K562 (cell line): ENCODE measurements around the gene E2F1. TPM values are rescaled to one million over a fixed set of nuclear protein-coding genes. Genes with fewer than 3 reads are reported as not detected.

Experiments
- ATAC-seq: fragments of 200-7000 bp; cut with Tn5 transposase; 3 replicates; pipeline ENCODE4 v1.9.1; 2020; ENCODE audit warnings: moderate library complexity
- BruUV-seq: library from RNA; stranded (reverse); fragments of 400-500 nt; replicated peaks from 2 replicates; lab custom pipeline; 2021; lab: Mats Ljungman, UMichigan
- CTCF ChIA-PET: fragments of 300-600 bp; formaldehyde crosslinking; extraction: SDS; loops from one replicate; lab custom pipeline; 2021; ENCODE audit warnings: low intra/inter-chr PET ratio; lab: Yijun Ruan, JAX
- POLR2A ChIA-PET: fragments of 300-600, 350-650 bp; sonication (Branson Sonifier 250); formaldehyde crosslinking; extraction: SDS; loops from one replicate; lab custom pipeline; 2021; ENCODE audit warnings: antibody characterized with exemption, inconsistent platforms; lab: Yijun Ruan, JAX
- DNase-seq, 4 experiments: peaks; one replicate each; pipeline versions ENCODE4 v3.0.0 to v3.0.0-alpha.2; 2011 to 2018; ENCODE audit warnings: low spot score in 3 of 4, mixed read lengths in 3 of 4; ENCODE audit errors: extremely low read depth in 1 of 4
- FAIRE-seq: peaks from 2 replicates; lab custom pipeline; 2011; peaks lifted over from hg19 to GRCh38; lab: Jason Lieb, UNC
- H2AFZ ChIP-seq: 2 replicates; pipeline ENCODE4 v1.6.0; 2011; ENCODE audit warnings: low read depth, low read length, control low read depth, inconsistent platforms
- H3K27ac ChIP-seq: fragments of 200-600 bp; 3 replicates; pipeline ENCODE4 v1.8.0; 2011; ENCODE audit warnings: low read depth, mild to moderate bottlenecking, control low read depth, inconsistent platforms, low read length, moderate library complexity, mixed read lengths; ENCODE audit errors: extremely low read depth
- H3K27me3 ChIP-seq, 2 experiments: fragments of 300-600 bp in 1 of 2; 2 replicates in 1 of 2; 3 replicates in 1 of 2; pipeline versions ENCODE4 v1.6.0 to v1.8.0; 2011; ENCODE audit warnings: inconsistent platforms in 2 of 2, low read length in 2 of 2, mild to moderate bottlenecking in 1 of 2, mixed read lengths in 1 of 2, moderate library complexity in 1 of 2; ENCODE audit not compliant: control insufficient read depth in 2 of 2, insufficient read depth in 2 of 2
- H3K36me3 ChIP-seq: fragments of 300-600 bp; 3 replicates; pipeline ENCODE4 v1.8.0; 2011; ENCODE audit warnings: mild to moderate bottlenecking, low read length, inconsistent platforms; ENCODE audit not compliant: control insufficient read depth, insufficient read depth
- H3K4me1 ChIP-seq, 2 experiments: fragments of 200-600 bp in 1 of 2; replicated peaks in 1 of 2; 2 replicates in 1 of 2; 3 replicates in 1 of 2; pipeline versions ENCODE4 v1.5.1 to v1.8.0; 2011; ENCODE audit warnings: inconsistent platforms in 2 of 2, low read length in 2 of 2, mild to moderate bottlenecking in 1 of 2, mixed read lengths in 1 of 2, moderate library complexity in 1 of 2; ENCODE audit not compliant: control insufficient read depth in 2 of 2, insufficient read depth in 2 of 2
- H3K4me2 ChIP-seq: 2 replicates; pipeline ENCODE4 v1.6.1; 2011; ENCODE audit warnings: low read length, control low read depth, inconsistent platforms, mixed read lengths; ENCODE audit not compliant: insufficient read depth
- H3K4me3 ChIP-seq: fragments of 200-600 bp; sonication (generic), shearing (Covaris generic); 2 replicates; pipeline ENCODE4 v1.5.1; 2016; ENCODE audit warnings: control low read depth, inconsistent platforms
- H3K79me2 ChIP-seq: fragments of 200-600 bp; 3 replicates; pipeline ENCODE4 v1.8.0; 2011; ENCODE audit warnings: low read length, inconsistent platforms; ENCODE audit not compliant: control insufficient read depth, insufficient read depth
- H3K9ac ChIP-seq, 2 experiments: 2 replicates each; pipeline versions ENCODE4 v1.6.0 to v1.6.1; 2011; ENCODE audit warnings: low read depth in 2 of 2, low read length in 2 of 2, control low read depth in 1 of 2, inconsistent platforms in 1 of 2, mild to moderate bottlenecking in 1 of 2, mixed read lengths in 1 of 2; ENCODE audit not compliant: insufficient read depth in 1 of 2
- H3K9me1 ChIP-seq: one replicate; pipeline ENCODE4 v1.6.0; 2011; ENCODE audit warnings: inconsistent platforms, mild to moderate bottlenecking, low read length, moderate library complexity; ENCODE audit not compliant: control insufficient read depth, insufficient read depth
- H3K9me3 ChIP-seq: replicated peaks from 2 replicates; pipeline ENCODE4 v1.5.1; 2011; ENCODE audit warnings: low read depth, low read length, inconsistent platforms; ENCODE audit not compliant: control insufficient read depth, insufficient read depth
- H4K20me1 ChIP-seq: replicated peaks from 2 replicates; pipeline ENCODE4 v1.6.1; 2011; ENCODE audit warnings: low read length, inconsistent platforms, mixed read lengths; ENCODE audit not compliant: control insufficient read depth, insufficient read depth
- CXXC5 ChIP-seq: fragments of 250-450 bp; sonication (Bioruptor Pico); IDR thresholded peaks from 2 replicates; pipeline ENCODE4 v1.8.0; 2022; ENCODE audit warnings: inconsistent platforms, mild to moderate bottlenecking, moderate library complexity
- FOXJ3 ChIP-seq: sonication (generic); formaldehyde crosslinking; IDR thresholded peaks from 2 replicates; pipeline ENCODE4 v1.4.0; 2020; ENCODE audit warnings: mild to moderate bottlenecking, missing genetic modification reagents
- ILF3 ChIP-seq: fragments of 450-650 bp; IDR thresholded peaks from 2 replicates; pipeline ENCODE4 v1.6.1; 2018; ENCODE audit warnings: antibody characterized with exemption, mild to moderate bottlenecking, moderate library complexity, borderline replicate concordance
- MCM7 ChIP-seq, 2 experiments: fragments of 450-650 bp; IDR thresholded peaks; 2 replicates each; pipeline ENCODE4 v1.6.1; 2016 to 2018
- MYNN ChIP-seq, 2 experiments: sonication (generic); formaldehyde crosslinking in 1 of 2; IDR thresholded peaks; 2 replicates each; pipeline versions ENCODE4 v1.5.0 to v1.6.1; 2016 to 2020; ENCODE audit warnings: antibody characterized with exemption in 1 of 2, missing genetic modification reagents in 1 of 2
- POLR2A ChIP-seq: fragments of 450-650 bp; conservative IDR thresholded peaks from 2 replicates; pipeline ENCODE4 v1.6.1; 2016
- POLR2AphosphoS2 ChIP-seq: IDR thresholded peaks from 2 replicates; pipeline ENCODE4 v1.6.1; 2012; ENCODE audit warnings: low read length, improper control_type of control experiment
- POLR2G ChIP-seq: fragments of 200-400 bp; formaldehyde crosslinking; IDR thresholded peaks from 2 replicates; pipeline ENCODE4 v1.6.1; 2017; ENCODE audit warnings: low read depth, mild to moderate bottlenecking, antibody characterized with exemption, low read length, moderate library complexity
- RBFOX2 ChIP-seq: fragments of 200-400 bp; formaldehyde crosslinking; IDR thresholded peaks from 2 replicates; pipeline ENCODE4 v1.6.1; 2017; ENCODE audit warnings: low read depth, mild to moderate bottlenecking, low read length, moderate library complexity
- RBM22 ChIP-seq: fragments of 200-400 bp; formaldehyde crosslinking; IDR thresholded peaks from 2 replicates; pipeline ENCODE4 v1.6.1; 2018; ENCODE audit warnings: low read length, low read depth; ENCODE audit not compliant: poor library complexity, severe bottlenecking
- SUPT5H ChIP-seq: fragments of 450-650 bp; IDR thresholded peaks from 2 replicates; pipeline ENCODE4 v1.6.1; 2016
- whole genome bisulfite sequencing: fragments of 100-300 bp; shearing (Covaris generic); methylation state at CpG from one replicate; pipeline ENCODE4 v1.1.6; 2016; ENCODE audit warnings: low coverage, mixed read lengths; ENCODE audit not compliant: insufficient coverage; ENCODE audit errors: missing lambda C conversion rate; 5-methylcytosine and 5-hydroxymethylcytosine counted together
- in situ Hi-C: fragments of 300-500 bp; cut with MboI; formaldehyde crosslinking; loops from 4 replicates; pipeline ENCODE4 v1.15.0; 2018; ENCODE audit warnings: inconsistent platforms, mixed read lengths
- intact Hi-C: fragments of 100-400 bp; cut with micrococcal nuclease; formaldehyde crosslinking; loops from 2 replicates; pipeline ENCODE4 v1.14.2; 2022
- polyA plus RNA-seq, 8 experiments: library from polyadenylated mRNA; depleted of rRNA in 4 of 8; stranded (reverse) in 5 of 8; unstranded in 3 of 8; fragments of >200 nt; fragmentation: Nextera tagmentation in 2 of 8; fragmentation: Illumina TruSeq in 1 of 8; extraction: Ambion mirVana in 2 of 8; extraction: Trizol in 1 of 8; gene quantifications; 2 replicates each; pipeline versions ENCODE4 v1.2.1 to v1.2.3, GENCODE V29; 2011 to 2014; ENCODE audit warnings: inconsistent platforms in 1 of 8, missing spikeins in 1 of 8
- total RNA-seq, 7 experiments: library from RNA; depleted of rRNA in 6 of 7; stranded (reverse); fragments of >200 nt in 6 of 7; fragmentation: Illumina TruSeq in 2 of 7; extraction: Trizol in 2 of 7; gene quantifications; 2 replicates each; pipeline versions ENCODE4 v1.2.1 to v1.2.3, GENCODE V29; 2011 to 2021; ENCODE audit warnings: low replicate concordance in 1 of 7
- TF ChIP-seq, protein P1 (sequence below): sonication (generic); formaldehyde crosslinking; IDR thresholded peaks from 2 replicates; pipeline ENCODE4 v1.9.0; 2022; ENCODE audit warnings: mild to moderate bottlenecking, missing genetic modification reagents

Gene E2F1
- total and polyA plus RNA-seq, 9 of the 15 experiments (the other 6 are each of a cell fraction or from before 2014, with no cell fraction given): 0.14 to 30.6 (median 13.1) TPM

- TF ChIP-seq POLR2AphosphoS2 (no peak; the same call in 1 of the 2 replicates), POLR2G (peak; percentile 60), MYNN (IDR thresholded peaks at IDR 0.05) (peak; percentile 68; the same call in 1 of the 2 replicates), MYNN (CRISPR knock-in tag; IDR thresholded peaks at IDR 0.05) (no peak), ILF3 (peak; percentile 17; the same call in 1 of the 2 replicates), POLR2A (peak; percentile 22), SUPT5H (peak; percentile 50; the same call in 1 of the 2 replicates), FOXJ3 (CRISPR knock-in tag) (no peak), RBFOX2 (peak; percentile 37; the same call in 1 of the 2 replicates), CXXC5 (no peak), MCM7 (IDR thresholded peaks at IDR 0.05) (no peak), RBM22 (peak; percentile 1)
- TF ChIP-seq, protein P1, sequence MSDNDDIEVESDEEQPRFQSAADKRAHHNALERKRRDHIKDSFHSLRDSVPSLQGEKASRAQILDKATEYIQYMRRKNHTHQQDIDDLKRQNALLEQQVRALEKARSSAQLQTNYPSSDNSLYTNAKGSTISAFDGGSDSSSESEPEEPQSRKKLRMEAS (CRISPR knock-in tag): no peak
- H3K9me3 ChIP-seq: no peaks in the 10 kb centered on the region
- ChIA-PET POLR2A (interaction anchor here (0.5 to 4.5 kb wide), 5 partner anchors 9 to 125 kb away, joined by 3 to 51 read pairs (median 4); partner anchors contain the start of gene ACTL10), CTCF (no interaction called here)
- H3K4me3 ChIP-seq: no peak overlapping the region
- no peaks in the 10 kb centered on the region for H3K9me1 ChIP-seq
- H2AFZ ChIP-seq: no peak overlapping the region
- H3K9ac ChIP-seq: peak overlapping the region in 1 of 2 experiments; percentile 41; a peak in 2 of 4 replicates
- BruUV-seq: no TSS peak
- peaks cover 25% of the 10 kb centered on the region; the same call in 1 of the 2 replicates for H4K20me1 ChIP-seq
- no peak overlapping the region for H3K4me2 ChIP-seq
- no peaks in the 10 kb centered on the region for H3K79me2 ChIP-seq
- WGBS: 90% methylated on average over 10 of the region's 10 CpGs
- DNase-seq: no peak
- intact Hi-C loops: no loop called here
- no peak for ATAC-seq
- peaks cover 6 to 41% of the 10 kb centered on the region in 2 experiments; a peak in 3 of 5 replicates for H3K4me1 ChIP-seq
- in situ Hi-C loops: loop anchor here (10.0 kb wide), 1 partner anchor 241 kb away; no protein-coding TSS in a partner anchor
- H3K36me3 ChIP-seq: peaks cover 49% of the 10 kb centered on the region; the same call in 2 of the 3 replicates
- no peak for FAIRE-seq
- H3K27ac ChIP-seq: no peak overlapping the region
- H3K27me3 ChIP-seq: no peaks in the 10 kb centered on the region
These were observed 30.0 kb downstream of the E2F1 start for GRCh38 chr20:33656010-33656782.
